ENCODE measurements around the gene AMDHD1.

GRCh38 chr12:96007729-96008128 lies 64.6 kb downstream of the AMDHD1 start:
- TF ChIP-seq CTCF (IDR thresholded peaks at IDR 0.05) = no peak
- TF ChIP-seq POLR2A (IDR thresholded peaks at IDR 0.05) = no peak
- no peak for TF ChIP-seq EP300 (IDR thresholded peaks at IDR 0.05; ENCODE audit: low read depth)

Data from transverse colon (tissue), 3 donors.